Activated naive CD8-positive, alpha-beta T cell treated with anti-CD3 and anti-CD28 coated beads, Interleukin-2, amount 10 ng/mL, durations not matched to agents 7 days and 5 days (primary cell): ENCODE measurements around the gene PRKAR1B. TPM values are rescaled to one million over a fixed set of nuclear protein-coding genes. Genes with fewer than 3 reads are reported as not detected.

Experiments
- ATAC-seq: fragments of 150-1000 bp; cut with Tn5 transposase; one replicate; pipeline ENCODE4 v1.10.0; 2021; ENCODE audit warnings: low read depth, moderate library complexity
- POLR2A ChIA-PET: fragments of 350-600 bp; sonication (Branson Sonifier 250); formaldehyde crosslinking; loops from one replicate; lab custom pipeline; 2021; ENCODE audit warnings: antibody characterized with exemption; lab: Charles Lee
- DNase-seq: peaks from one replicate; pipeline ENCODE4 v3.0.0; 2021
- H3K27ac Mint-ChIP-seq: one replicate; pipeline ENCODE4 v1.8.0; 2022; ENCODE audit warnings: mild to moderate bottlenecking, mixed read lengths
- H3K27me3 Mint-ChIP-seq: one replicate; pipeline ENCODE4 v1.8.0; 2022; ENCODE audit warnings: mild to moderate bottlenecking, moderate library complexity, mixed read lengths
- H3K36me3 Mint-ChIP-seq: one replicate; pipeline ENCODE4 v1.8.0; 2021; ENCODE audit warnings: mild to moderate bottlenecking, mixed read lengths
- H3K4me1 Mint-ChIP-seq: one replicate; pipeline ENCODE4 v1.8.0; 2021; ENCODE audit warnings: mixed read lengths
- H3K4me3 Mint-ChIP-seq: one replicate; pipeline ENCODE4 v1.8.0; 2022; ENCODE audit warnings: mild to moderate bottlenecking, moderate library complexity, mixed read lengths
- H3K9me3 Mint-ChIP-seq: one replicate; pipeline ENCODE4 v1.8.0; 2021; ENCODE audit warnings: mixed read lengths
- total RNA-seq, 2 experiments: library from RNA; stranded (reverse); gene quantifications; one replicate each; pipeline ENCODE4 v1.2.3, GENCODE V29; 2021

The PRKAR1B gene
- total RNA-seq, 2 experiments from 2014 or later, result 26.5 to 28.2 TPM

- peaks cover 3% of the 10 kb centered on the region for H3K9me3 Mint-ChIP-seq
- H3K27ac Mint-ChIP-seq, result no peak overlapping the region
- peaks cover 3% of the 10 kb centered on the region for H3K4me1 Mint-ChIP-seq
- DNase-seq, result no peak
- no peaks in the 10 kb centered on the region for H3K36me3 Mint-ChIP-seq
- ATAC-seq, result no peak
- POLR2A ChIA-PET, result no interaction called here
- H3K4me3 Mint-ChIP-seq, result no peak overlapping the region
- H3K27me3 Mint-ChIP-seq, result no peaks in the 10 kb centered on the region
These were observed 186.5 kb downstream of the PRKAR1B start for GRCh38 chr7:540579-540978.

- no peak for DNase-seq
- POLR2A ChIA-PET, result no interaction called here
- Mint-ChIP-seq H3K36me3 (no peaks in the 10 kb centered on the region), H3K4me3 (no peak overlapping the region), H3K27ac (no peak overlapping the region), H3K4me1 (peaks cover 3% of the 10 kb centered on the region), H3K27me3 (no peaks in the 10 kb centered on the region), H3K9me3 (no peaks in the 10 kb centered on the region)
- ATAC-seq, result no peak
These were observed 187.2 kb downstream of the PRKAR1B start for GRCh38 chr7:539731-540411.

GRCh38 chr7:538764-539685 lies 188.1 kb downstream of the PRKAR1B start:
- POLR2A ChIA-PET, result no interaction called here
- ATAC-seq, result no peak
- H3K4me1 Mint-ChIP-seq, result peaks cover 3% of the 10 kb centered on the region

GRCh38 chr7:537911-538634 lies 189.0 kb downstream of the PRKAR1B start:
- H3K4me3 Mint-ChIP-seq, result no peak overlapping the region
- no peak overlapping the region for H3K27ac Mint-ChIP-seq
- H3K36me3 Mint-ChIP-seq, result no peaks in the 10 kb centered on the region
- H3K9me3 Mint-ChIP-seq, result no peaks in the 10 kb centered on the region
- DNase-seq, result no peak
- H3K4me1 Mint-ChIP-seq, result peaks cover 5% of the 10 kb centered on the region
- no peak for ATAC-seq
- H3K27me3 Mint-ChIP-seq, result no peaks in the 10 kb centered on the region
- POLR2A ChIA-PET, result interaction anchor here (0.5 to 0.6 kb wide), 2 partner anchors 82 to 144 kb away, joined by 3 to 4 read pairs; no protein-coding TSS in a partner anchor

More at GRCh38 chr7:538764-539685, 188.1 kb downstream of the PRKAR1B start:
- no peaks in the 10 kb centered on the region for H3K27me3 Mint-ChIP-seq
- no peak for DNase-seq
- H3K27ac Mint-ChIP-seq, result no peak overlapping the region
- no peaks in the 10 kb centered on the region for H3K9me3 Mint-ChIP-seq
- no peak overlapping the region for H3K4me3 Mint-ChIP-seq
- no peaks in the 10 kb centered on the region for H3K36me3 Mint-ChIP-seq

- Mint-ChIP-seq H3K4me3 (no peak overlapping the region), H3K36me3 (no peaks in the 10 kb centered on the region), H3K4me1 (peaks cover 4% of the 10 kb centered on the region), H3K9me3 (no peaks in the 10 kb centered on the region), H3K27ac (no peak overlapping the region), H3K27me3 (no peaks in the 10 kb centered on the region)
- ATAC-seq, result no peak
- no peak for DNase-seq
- POLR2A ChIA-PET, result no interaction called here
These were observed 190.8 kb downstream of the PRKAR1B start for GRCh38 chr7:536231-536630.

GRCh38 chr7:534959-535358 lies 192.1 kb downstream of the PRKAR1B start:
- POLR2A ChIA-PET, result interaction anchor here (0.5 kb wide), 1 partner anchor 80 kb away, joined by 3 read pairs; no protein-coding TSS in a partner anchor
- H3K36me3 Mint-ChIP-seq, result no peaks in the 10 kb centered on the region
- no peaks in the 10 kb centered on the region for H3K9me3 Mint-ChIP-seq
- ATAC-seq (no peak), DNase-seq (no peak)
- H3K27ac Mint-ChIP-seq, result no peak overlapping the region
- H3K4me3 Mint-ChIP-seq, result no peak overlapping the region
- H3K27me3 Mint-ChIP-seq, result no peaks in the 10 kb centered on the region
- H3K4me1 Mint-ChIP-seq, result peaks cover 2% of the 10 kb centered on the region

GRCh38 chr7:534075-534474 lies 193.0 kb downstream of the PRKAR1B start:
- Mint-ChIP-seq H3K36me3 (no peaks in the 10 kb centered on the region), H3K27me3 (no peaks in the 10 kb centered on the region), H3K4me1 (peaks cover 2% of the 10 kb centered on the region), H3K4me3 (no peak overlapping the region), H3K27ac (no peak overlapping the region), H3K9me3 (no peaks in the 10 kb centered on the region)
- no peak for DNase-seq
- no peak for ATAC-seq
- POLR2A ChIA-PET, result no interaction called here

GRCh38 chr7:533266-533665 lies 193.8 kb downstream of the PRKAR1B start:
- H3K27ac Mint-ChIP-seq, result no peak overlapping the region
- POLR2A ChIA-PET, result no interaction called here

GRCh38 chr7:532379-533143 lies 194.5 kb downstream of the PRKAR1B start:
- Mint-ChIP-seq H3K27me3 (no peaks in the 10 kb centered on the region), H3K4me3 (no peak overlapping the region), H3K9me3 (no peaks in the 10 kb centered on the region), H3K27ac (no peak overlapping the region), H3K36me3 (no peaks in the 10 kb centered on the region), H3K4me1 (peaks cover 2% of the 10 kb centered on the region)
- POLR2A ChIA-PET, result no interaction called here
- DNase-seq (no peak), ATAC-seq (no peak)

More at GRCh38 chr7:533266-533665, 193.8 kb downstream of the PRKAR1B start:
- H3K36me3 Mint-ChIP-seq, result no peaks in the 10 kb centered on the region
- ATAC-seq (no peak), DNase-seq (no peak)
- no peaks in the 10 kb centered on the region for H3K27me3 Mint-ChIP-seq
- H3K9me3 Mint-ChIP-seq, result no peaks in the 10 kb centered on the region
- H3K4me1 Mint-ChIP-seq, result peaks cover 2% of the 10 kb centered on the region
- no peak overlapping the region for H3K4me3 Mint-ChIP-seq

GRCh38 chr7:531777-532176 lies 195.3 kb downstream of the PRKAR1B start:
- H3K27me3 Mint-ChIP-seq, result no peaks in the 10 kb centered on the region
- DNase-seq (no peak), ATAC-seq (no peak)
- H3K36me3 Mint-ChIP-seq, result no peaks in the 10 kb centered on the region
- H3K27ac Mint-ChIP-seq, result no peak overlapping the region
- H3K9me3 Mint-ChIP-seq, result no peaks in the 10 kb centered on the region
- POLR2A ChIA-PET, result no interaction called here
- H3K4me3 Mint-ChIP-seq, result no peak overlapping the region
- peaks cover 2% of the 10 kb centered on the region for H3K4me1 Mint-ChIP-seq

GRCh38 chr7:528451-528850 lies 198.6 kb downstream of the PRKAR1B start:
- no peak overlapping the region for H3K27ac Mint-ChIP-seq
- H3K4me1 Mint-ChIP-seq, result no peaks in the 10 kb centered on the region
- H3K27me3 Mint-ChIP-seq, result peaks cover 12% of the 10 kb centered on the region
- no peak for ATAC-seq
- H3K9me3 Mint-ChIP-seq, result no peaks in the 10 kb centered on the region
- POLR2A ChIA-PET, result no interaction called here
- no peak for DNase-seq
- H3K36me3 Mint-ChIP-seq, result no peaks in the 10 kb centered on the region
- no peak overlapping the region for H3K4me3 Mint-ChIP-seq

GRCh38 chr7:527723-528122 lies 199.4 kb downstream of the PRKAR1B start:
- no peaks in the 10 kb centered on the region for H3K4me1 Mint-ChIP-seq
- H3K9me3 Mint-ChIP-seq, result no peaks in the 10 kb centered on the region
- no peak for DNase-seq
- no peak for ATAC-seq
- peaks cover 18% of the 10 kb centered on the region for H3K27me3 Mint-ChIP-seq
- H3K36me3 Mint-ChIP-seq, result no peaks in the 10 kb centered on the region
- no peak overlapping the region for H3K4me3 Mint-ChIP-seq
- no peak overlapping the region for H3K27ac Mint-ChIP-seq
- POLR2A ChIA-PET, result no interaction called here
